SK-N-MC (cell line): ENCODE data around the gene STK38L.

Experiments
- DNase-seq: peaks from one replicate; pipeline ENCODE4 v3.0.0-alpha.2; 2011; ENCODE audit warnings: low read depth, low spot score
- H3K27ac ChIP-seq: fragments of 200-600 bp; sonication (generic); 2 replicates; pipeline ENCODE4 v1.5.1; 2016; ENCODE audit warnings: mixed run types
- H3K36me3 ChIP-seq: fragments of 200-600 bp; sonication (generic); 2 replicates; pipeline ENCODE4 v1.6.1; 2017; ENCODE audit warnings: antibody characterized with exemption, low read length, mixed read lengths; ENCODE audit not compliant: insufficient read depth
- H3K4me3 ChIP-seq: fragments of 200-600 bp; sonication (generic); 2 replicates; pipeline ENCODE4 v1.5.1; 2016
- H3K9ac ChIP-seq: fragments of 200-600 bp; sonication (generic); 2 replicates; pipeline ENCODE4 v1.8.0; 2017; ENCODE audit warnings: mixed run types, mixed read lengths; ENCODE audit not compliant: insufficient read length
- H3K9me3 ChIP-seq: fragments of 200-600 bp; sonication (generic); 2 replicates; pipeline ENCODE4 v1.6.1; 2017; ENCODE audit warnings: low read depth, mild to moderate bottlenecking, antibody characterized with exemption, low read length, moderate library complexity, mixed read lengths
- EZH2 ChIP-seq: fragments of 200-600 bp; sonication (generic); IDR thresholded peaks from one replicate; pipeline ENCODE4 v1.6.1; 2017; ENCODE audit warnings: antibody characterized with exemption
- FOXP2 ChIP-seq: optimal IDR thresholded peaks from 2 replicates; pipeline ENCODE3; 2011; ENCODE audit warnings: mild to moderate bottlenecking, moderate library complexity; ENCODE audit not compliant: insufficient read depth; ENCODE audit errors: extremely low read length, control extremely low read depth
- POLR2AphosphoS5 ChIP-seq: IDR thresholded peaks from 2 replicates; pipeline ENCODE4 v1.6.1; 2012; ENCODE audit warnings: mild to moderate bottlenecking, low read depth, low read length, borderline replicate concordance

Gene STK38L

GRCh38 chr12:27337376-27337775 lies 93.3 kb downstream of the STK38L start:
- no peak for DNase-seq
- no peaks in the 10 kb centered on the region for H3K9me3 ChIP-seq
- no peaks in the 10 kb centered on the region for H3K36me3 ChIP-seq
- H3K27ac ChIP-seq = no peak overlapping the region
- no peak overlapping the region for H3K4me3 ChIP-seq
- no peak for TF ChIP-seq EZH2
- no peak for TF ChIP-seq POLR2AphosphoS5
- TF ChIP-seq FOXP2 = no peak
- H3K9ac ChIP-seq = no peak overlapping the region

GRCh38 chr12:27338473-27338872 lies 94.4 kb downstream of the STK38L start:
- no peak overlapping the region for H3K4me3 ChIP-seq
- H3K9ac ChIP-seq = no peak overlapping the region

GRCh38 chr12:27340971-27341370 lies 96.9 kb downstream of the STK38L start:
- Histone ChIP-seq H3K36me3 (no peaks in the 10 kb centered on the region), H3K27ac (no peak overlapping the region), H3K9me3 (no peaks in the 10 kb centered on the region), H3K9ac (no peak overlapping the region), H3K4me3 (no peak overlapping the region)
- TF ChIP-seq POLR2AphosphoS5 (no peak), FOXP2 (no peak), EZH2 (no peak)
- no peak for DNase-seq

More at GRCh38 chr12:27338473-27338872, 94.4 kb downstream of the STK38L start:
- no peak overlapping the region for H3K27ac ChIP-seq
- TF ChIP-seq POLR2AphosphoS5 = no peak
- TF ChIP-seq EZH2 = no peak
- TF ChIP-seq FOXP2 = no peak
- no peaks in the 10 kb centered on the region for H3K9me3 ChIP-seq
- H3K36me3 ChIP-seq = no peaks in the 10 kb centered on the region
- DNase-seq = no peak

- Histone ChIP-seq H3K36me3 (no peaks in the 10 kb centered on the region), H3K9ac (no peak overlapping the region), H3K27ac (no peak overlapping the region), H3K9me3 (no peaks in the 10 kb centered on the region), H3K4me3 (no peak overlapping the region)
- no peak for DNase-seq
- TF ChIP-seq POLR2AphosphoS5 = no peak
- no peak for TF ChIP-seq EZH2
- TF ChIP-seq FOXP2 = no peak
These were observed 98.5 kb downstream of the STK38L start for GRCh38 chr12:27342536-27342935.

- no peaks in the 10 kb centered on the region for H3K36me3 ChIP-seq
- no peaks in the 10 kb centered on the region for H3K9me3 ChIP-seq
- no peak for DNase-seq
- no peak overlapping the region for H3K27ac ChIP-seq
- H3K4me3 ChIP-seq = no peak overlapping the region
- H3K9ac ChIP-seq = no peak overlapping the region
- no peak for TF ChIP-seq EZH2
- no peak for TF ChIP-seq POLR2AphosphoS5
- no peak for TF ChIP-seq FOXP2
These were observed 99.3 kb downstream of the STK38L start for GRCh38 chr12:27343255-27344000.

- no peaks in the 10 kb centered on the region for H3K36me3 ChIP-seq
- no peaks in the 10 kb centered on the region for H3K9me3 ChIP-seq
- TF ChIP-seq EZH2 (no peak), FOXP2 (no peak), POLR2AphosphoS5 (no peak)
- no peak overlapping the region for H3K27ac ChIP-seq
- H3K9ac ChIP-seq = no peak overlapping the region
- no peak overlapping the region for H3K4me3 ChIP-seq
- DNase-seq = no peak
These were observed 100.2 kb downstream of the STK38L start for GRCh38 chr12:27344246-27344645.

GRCh38 chr12:27344760-27345159 lies 100.7 kb downstream of the STK38L start:
- TF ChIP-seq EZH2 (no peak), FOXP2 (no peak), POLR2AphosphoS5 (no peak)
- Histone ChIP-seq H3K4me3 (no peak overlapping the region), H3K9ac (no peak overlapping the region), H3K27ac (no peak overlapping the region), H3K36me3 (no peaks in the 10 kb centered on the region), H3K9me3 (no peaks in the 10 kb centered on the region)
- DNase-seq = no peak

- no peak for DNase-seq
- Histone ChIP-seq H3K9me3 (no peaks in the 10 kb centered on the region), H3K27ac (no peak overlapping the region), H3K36me3 (no peaks in the 10 kb centered on the region), H3K4me3 (no peak overlapping the region), H3K9ac (no peak overlapping the region)
- no peak for TF ChIP-seq FOXP2
- TF ChIP-seq POLR2AphosphoS5 = no peak
- no peak for TF ChIP-seq EZH2
These were observed 101.3 kb downstream of the STK38L start for GRCh38 chr12:27345376-27345775.

GRCh38 chr12:27347779-27348178 lies 103.7 kb downstream of the STK38L start:
- Histone ChIP-seq H3K4me3 (no peak overlapping the region), H3K27ac (no peak overlapping the region), H3K9me3 (no peaks in the 10 kb centered on the region), H3K9ac (no peak overlapping the region), H3K36me3 (no peaks in the 10 kb centered on the region)
- TF ChIP-seq FOXP2 (no peak), POLR2AphosphoS5 (no peak), EZH2 (no peak)
- DNase-seq = no peak
